GM08714 (cell line): ENCODE data around the gene APEX1.

Experiments used
- H3K4me3 ChIP-seq: fragments of 200-500 bp; sonication (Bioruptor generic); 2 replicates; pipeline ENCODE4 v1.5.1; 2014; ENCODE audit warnings: mild to moderate bottlenecking, low read length, inconsistent platforms
- ZNF274 ChIP-seq: IDR thresholded peaks from 2 replicates; pipeline ENCODE4 v1.6.1; 2012; ENCODE audit warnings: mild to moderate bottlenecking, low read depth, low read length

The APEX1 gene

GRCh38 chr14:20454516-20455354, at the start of gene APEX1, which contains the start of gene OSGEP:
TSS of gene APEX1 (plus strand) at chr14:20455226. CDS start at chr14:20455646, 420 bp downstream.
TSS of gene OSGEP (minus strand) at chr14:20454812. CDS start at chr14:20454683, 129 bp downstream.
- no peak for TF ChIP-seq ZNF274
- H3K4me3 ChIP-seq: peak within 1 kb of the TSS; percentile 74

GRCh38 chr14:20409226-20409625, 45.8 kb upstream of the APEX1 start:
- H3K4me3 ChIP-seq: no peak overlapping the region
- TF ChIP-seq ZNF274: no peak

- no peak for TF ChIP-seq ZNF274
- H3K4me3 ChIP-seq: peak overlapping the region; percentile 73
Observed at GRCh38 chr14:20412411-20412810, 42.6 kb upstream of the APEX1 start.

- peak within 1 kb of the TSS; percentile 73 for H3K4me3 ChIP-seq
- TF ChIP-seq ZNF274: no peak
Observed at GRCh38 chr14:20412876-20413743, 41.9 kb upstream of the APEX1 start, which contains the start of gene TEP1. TSS of gene TEP1 (minus strand) at chr14:20413501. CDS start at chr14:20408439, 5,062 bp downstream.

- H3K4me3 ChIP-seq: peak overlapping the region; percentile 73
- no peak for TF ChIP-seq ZNF274
Observed at GRCh38 chr14:20413744-20414082, 41.3 kb upstream of the APEX1 start.

GRCh38 chr14:20415782-20416206, 39.2 kb upstream of the APEX1 start:
- TF ChIP-seq ZNF274: no peak
- peak overlapping the region; percentile 7; the same call in 1 of the 2 replicates for H3K4me3 ChIP-seq

GRCh38 chr14:20416223-20416622, 38.8 kb upstream of the APEX1 start:
- peak overlapping the region; percentile 7; the same call in 1 of the 2 replicates for H3K4me3 ChIP-seq
- TF ChIP-seq ZNF274: no peak

- no peak for TF ChIP-seq ZNF274
- H3K4me3 ChIP-seq: no peak overlapping the region
Observed at GRCh38 chr14:20417250-20418186, 37.5 kb upstream of the APEX1 start.

GRCh38 chr14:20418501-20418909, 36.5 kb upstream of the APEX1 start:
- no peak for TF ChIP-seq ZNF274

GRCh38 chr14:20419419-20419818, 35.6 kb upstream of the APEX1 start:
- H3K4me3 ChIP-seq: no peak overlapping the region
- TF ChIP-seq ZNF274: no peak

More at GRCh38 chr14:20418501-20418909, 36.5 kb upstream of the APEX1 start:
- H3K4me3 ChIP-seq: no peak overlapping the region

- TF ChIP-seq ZNF274: no peak
- no peak overlapping the region for H3K4me3 ChIP-seq
Observed at GRCh38 chr14:20421267-20421666, 33.8 kb upstream of the APEX1 start.

GRCh38 chr14:20422886-20423285, 32.1 kb upstream of the APEX1 start:
- no peak for TF ChIP-seq ZNF274
- no peak overlapping the region for H3K4me3 ChIP-seq

- no peak for TF ChIP-seq ZNF274
Observed at GRCh38 chr14:20424851-20425250, 30.2 kb upstream of the APEX1 start.

GRCh38 chr14:20427231-20428009, 27.6 kb upstream of the APEX1 start:
- peak overlapping the region; percentile 77; the same call in 1 of the 2 replicates for H3K4me3 ChIP-seq
- TF ChIP-seq ZNF274: no peak

More at GRCh38 chr14:20424851-20425250, 30.2 kb upstream of the APEX1 start:
- no peak overlapping the region for H3K4me3 ChIP-seq
